K562 (cell line): ENCODE measurements around the gene TNF. TPM values are rescaled to one million over a fixed set of nuclear protein-coding genes. Genes with fewer than 3 reads are reported as not detected.
A peak's percentile ranks its signal among the peaks of the same experiment; 100 is the strongest.

Experiments used
- ATAC-seq: fragments of 200-7000 bp; cut with Tn5 transposase; 3 replicates; pipeline ENCODE4 v1.9.1; 2020; ENCODE audit warnings: moderate library complexity
- BruUV-seq: library from RNA; stranded (reverse); fragments of 400-500 nt; replicated peaks from 2 replicates; lab custom pipeline; 2021; lab: Mats Ljungman, UMichigan
- CTCF ChIA-PET: fragments of 300-600 bp; formaldehyde crosslinking; extraction: SDS; loops from one replicate; lab custom pipeline; 2021; ENCODE audit warnings: low intra/inter-chr PET ratio; lab: Yijun Ruan, JAX
- POLR2A ChIA-PET: fragments of 300-600, 350-650 bp; sonication (Branson Sonifier 250); formaldehyde crosslinking; extraction: SDS; loops from one replicate; lab custom pipeline; 2021; ENCODE audit warnings: antibody characterized with exemption, inconsistent platforms; lab: Yijun Ruan, JAX
- DNase-seq, 4 experiments: peaks; one replicate each; pipeline versions ENCODE4 v3.0.0 to v3.0.0-alpha.2; 2011 to 2018; ENCODE audit warnings: low spot score in 3 of 4, mixed read lengths in 3 of 4; ENCODE audit errors: extremely low read depth in 1 of 4
- FAIRE-seq: peaks from 2 replicates; lab custom pipeline; 2011; peaks lifted over from hg19 to GRCh38; lab: Jason Lieb, UNC
- H2AFZ ChIP-seq: 2 replicates; pipeline ENCODE4 v1.6.0; 2011; ENCODE audit warnings: low read depth, low read length, control low read depth, inconsistent platforms
- H3K27ac ChIP-seq: fragments of 200-600 bp; 3 replicates; pipeline ENCODE4 v1.8.0; 2011; ENCODE audit warnings: low read depth, mild to moderate bottlenecking, control low read depth, inconsistent platforms, low read length, moderate library complexity, mixed read lengths; ENCODE audit errors: extremely low read depth
- H3K27me3 ChIP-seq, 2 experiments: fragments of 300-600 bp in 1 of 2; 2 replicates in 1 of 2; 3 replicates in 1 of 2; pipeline versions ENCODE4 v1.6.0 to v1.8.0; 2011; ENCODE audit warnings: inconsistent platforms in 2 of 2, low read length in 2 of 2, mild to moderate bottlenecking in 1 of 2, mixed read lengths in 1 of 2, moderate library complexity in 1 of 2; ENCODE audit not compliant: control insufficient read depth in 2 of 2, insufficient read depth in 2 of 2
- H3K36me3 ChIP-seq: fragments of 300-600 bp; 3 replicates; pipeline ENCODE4 v1.8.0; 2011; ENCODE audit warnings: mild to moderate bottlenecking, low read length, inconsistent platforms; ENCODE audit not compliant: control insufficient read depth, insufficient read depth
- H3K4me1 ChIP-seq, 2 experiments: fragments of 200-600 bp in 1 of 2; replicated peaks in 1 of 2; 2 replicates in 1 of 2; 3 replicates in 1 of 2; pipeline versions ENCODE4 v1.5.1 to v1.8.0; 2011; ENCODE audit warnings: inconsistent platforms in 2 of 2, low read length in 2 of 2, mild to moderate bottlenecking in 1 of 2, mixed read lengths in 1 of 2, moderate library complexity in 1 of 2; ENCODE audit not compliant: control insufficient read depth in 2 of 2, insufficient read depth in 2 of 2
- H3K4me2 ChIP-seq: 2 replicates; pipeline ENCODE4 v1.6.1; 2011; ENCODE audit warnings: low read length, control low read depth, inconsistent platforms, mixed read lengths; ENCODE audit not compliant: insufficient read depth
- H3K4me3 ChIP-seq: fragments of 200-600 bp; sonication (generic), shearing (Covaris generic); 2 replicates; pipeline ENCODE4 v1.5.1; 2016; ENCODE audit warnings: control low read depth, inconsistent platforms
- H3K79me2 ChIP-seq: fragments of 200-600 bp; 3 replicates; pipeline ENCODE4 v1.8.0; 2011; ENCODE audit warnings: low read length, inconsistent platforms; ENCODE audit not compliant: control insufficient read depth, insufficient read depth
- H3K9ac ChIP-seq, 2 experiments: 2 replicates each; pipeline versions ENCODE4 v1.6.0 to v1.6.1; 2011; ENCODE audit warnings: low read depth in 2 of 2, low read length in 2 of 2, control low read depth in 1 of 2, inconsistent platforms in 1 of 2, mild to moderate bottlenecking in 1 of 2, mixed read lengths in 1 of 2; ENCODE audit not compliant: insufficient read depth in 1 of 2
- H3K9me1 ChIP-seq: one replicate; pipeline ENCODE4 v1.6.0; 2011; ENCODE audit warnings: inconsistent platforms, mild to moderate bottlenecking, low read length, moderate library complexity; ENCODE audit not compliant: control insufficient read depth, insufficient read depth
- H3K9me3 ChIP-seq: replicated peaks from 2 replicates; pipeline ENCODE4 v1.5.1; 2011; ENCODE audit warnings: low read depth, low read length, inconsistent platforms; ENCODE audit not compliant: control insufficient read depth, insufficient read depth
- H4K20me1 ChIP-seq: replicated peaks from 2 replicates; pipeline ENCODE4 v1.6.1; 2011; ENCODE audit warnings: low read length, inconsistent platforms, mixed read lengths; ENCODE audit not compliant: control insufficient read depth, insufficient read depth
- BCL6 ChIP-seq: fragments of 250-450 bp; sonication (Bioruptor Pico); IDR thresholded peaks from 2 replicates; pipeline ENCODE4 v1.4.0; 2020
- GATAD2B ChIP-seq: fragments of 450-650 bp; IDR thresholded peaks from 2 replicates; pipeline ENCODE4 v1.6.1; 2017; ENCODE audit warnings: mild to moderate bottlenecking, borderline replicate concordance
- GTF3C2 ChIP-seq: IDR thresholded peaks from 3 replicates; pipeline ENCODE4 v1.6.1; 2011; ENCODE audit warnings: borderline replicate concordance, mild to moderate bottlenecking, moderate library complexity; ENCODE audit not compliant: insufficient read length; ENCODE audit errors: extremely low read depth
- HCFC1 ChIP-seq: IDR thresholded peaks from 2 replicates; pipeline ENCODE4 v1.6.1; 2012; ENCODE audit warnings: low read depth, low read length, improper control_type of control experiment
- JUN ChIP-seq, 2 experiments: sonication (generic) in 1 of 2; formaldehyde crosslinking in 1 of 2; IDR thresholded peaks; 2 replicates each; pipeline versions ENCODE4 v1.6.1 to v1.8.0; 2012 to 2022; ENCODE audit warnings: borderline replicate concordance in 2 of 2, mild to moderate bottlenecking in 2 of 2, improper control_type of control experiment in 1 of 2, low read depth in 1 of 2, low read length in 1 of 2, missing genetic modification reagents in 1 of 2
- JUNB ChIP-seq: fragments of 450-650 bp; formaldehyde crosslinking; conservative IDR thresholded peaks from 2 replicates; pipeline ENCODE4 v1.4.0; 2020; ENCODE audit warnings: mild to moderate bottlenecking
- LEF1 ChIP-seq: fragments of 450-650 bp; IDR thresholded peaks from 2 replicates; pipeline ENCODE4 v1.6.1; 2016; ENCODE audit warnings: mild to moderate bottlenecking
- MXI1 ChIP-seq: IDR thresholded peaks from 2 replicates; pipeline ENCODE4 v1.6.1; 2011; ENCODE audit warnings: low read depth, mild to moderate bottlenecking, improper control_type of control experiment, low read length
- NCOA6 ChIP-seq: fragments of 450-650 bp; IDR thresholded peaks from 2 replicates; pipeline ENCODE4 v1.6.1; 2017; ENCODE audit warnings: mild to moderate bottlenecking
- PKNOX1 ChIP-seq: fragments of 450-650 bp; IDR thresholded peaks from 2 replicates; pipeline ENCODE4 v1.6.1; 2016
- POLR2G ChIP-seq: fragments of 200-400 bp; formaldehyde crosslinking; IDR thresholded peaks from 2 replicates; pipeline ENCODE4 v1.6.1; 2017; ENCODE audit warnings: low read depth, mild to moderate bottlenecking, antibody characterized with exemption, low read length, moderate library complexity
- RBFOX2 ChIP-seq: fragments of 200-400 bp; formaldehyde crosslinking; IDR thresholded peaks from 2 replicates; pipeline ENCODE4 v1.6.1; 2017; ENCODE audit warnings: low read depth, mild to moderate bottlenecking, low read length, moderate library complexity
- RFX5 ChIP-seq: IDR thresholded peaks from 2 replicates; pipeline ENCODE4 v1.6.1; 2011; ENCODE audit warnings: low read depth, mild to moderate bottlenecking, improper control_type of control experiment, low read length
- ZNF740 ChIP-seq, 3 experiments: fragments of 200-800 bp in 1 of 3; sonication (Bioruptor generic) in 1 of 3; sonication (generic) in 1 of 3; formaldehyde crosslinking in 1 of 3; IDR thresholded peaks; 2 replicates each; pipeline versions ENCODE4 v1.6.1 to v1.8.0; 2016 to 2022; ENCODE audit warnings: mild to moderate bottlenecking in 2 of 3, missing compliant biosample characterization in 2 of 3, missing genetic modification characterization in 2 of 3, missing genetic modification reagents in 1 of 3
- WGBS: fragments of 100-300 bp; shearing (Covaris generic); methylation state at CpG from one replicate; pipeline ENCODE4 v1.1.6; 2016; ENCODE audit warnings: low coverage, mixed read lengths; ENCODE audit not compliant: insufficient coverage; ENCODE audit errors: missing lambda C conversion rate; 5-methylcytosine and 5-hydroxymethylcytosine counted together
- in situ Hi-C: fragments of 300-500 bp; cut with MboI; formaldehyde crosslinking; loops from 4 replicates; pipeline ENCODE4 v1.15.0; 2018; ENCODE audit warnings: inconsistent platforms, mixed read lengths
- intact Hi-C: fragments of 100-400 bp; cut with micrococcal nuclease; formaldehyde crosslinking; loops from 2 replicates; pipeline ENCODE4 v1.14.2; 2022
- polyA plus RNA-seq, 8 experiments: library from polyadenylated mRNA; depleted of rRNA in 4 of 8; stranded (reverse) in 5 of 8; unstranded in 3 of 8; fragments of >200 nt; fragmentation: Nextera tagmentation in 2 of 8; fragmentation: Illumina TruSeq in 1 of 8; extraction: Ambion mirVana in 2 of 8; extraction: Trizol in 1 of 8; gene quantifications; 2 replicates each; pipeline versions ENCODE4 v1.2.1 to v1.2.3, GENCODE V29; 2011 to 2014; ENCODE audit warnings: inconsistent platforms in 1 of 8, missing spikeins in 1 of 8
- total RNA-seq, 7 experiments: library from RNA; depleted of rRNA in 6 of 7; stranded (reverse); fragments of >200 nt in 6 of 7; fragmentation: Illumina TruSeq in 2 of 7; extraction: Trizol in 2 of 7; gene quantifications; 2 replicates each; pipeline versions ENCODE4 v1.2.1 to v1.2.3, GENCODE V29; 2011 to 2021; ENCODE audit warnings: low replicate concordance in 1 of 7

TNF gene
- total and polyA plus RNA-seq, 9 of the 15 experiments (the other 6 are each of a cell fraction or from before 2014, with no cell fraction given) = 0.08 to 0.40 TPM; not detected in 7

GRCh38 chr6:31624070-31624469 is 48.7 kb downstream of the TNF start:
- H4K20me1 ChIP-seq = peaks cover 31% of the 10 kb centered on the region; the same call in 1 of the 2 replicates
- H3K4me2 ChIP-seq = no peak overlapping the region
- in situ Hi-C loops (no loop called here), intact Hi-C loops (no loop called here)
- H3K27ac ChIP-seq = no peak overlapping the region
- H3K27me3 ChIP-seq = no peaks in the 10 kb centered on the region
- H2AFZ ChIP-seq = no peak overlapping the region
- ATAC-seq = no peak
- 92% methylated on average over 10 of the region's 10 CpGs for WGBS
- TF ChIP-seq POLR2G = peak; percentile 41; the same call in 1 of the 2 replicates
- no peak for TF ChIP-seq HCFC1
- TF ChIP-seq GTF3C2 = no peak
- no peak for TF ChIP-seq GATAD2B
- no peak for TF ChIP-seq JUN (IDR thresholded peaks at IDR 0.05; ENCODE audit: borderline replicate concordance, low read depth, low read length)
- TF ChIP-seq JUN (CRISPR knock-in tag; IDR thresholded peaks at IDR 0.05; ENCODE audit: borderline replicate concordance) = no peak
- no peak for TF ChIP-seq BCL6 (CRISPR knock-in tag)
- TF ChIP-seq RFX5 = no peak
- no peak for TF ChIP-seq LEF1
- no peak for TF ChIP-seq ZNF740 (CRISPR knock-in tag; IDR thresholded peaks at IDR 0.05)
- TF ChIP-seq ZNF740 (tag; IDR thresholded peaks at IDR 0.05) = no peak
- no peak for TF ChIP-seq JUNB
- TF ChIP-seq PKNOX1 = no peak
- no peak for TF ChIP-seq NCOA6
- no peak for TF ChIP-seq MXI1
- peak; percentile 31; the same call in 1 of the 2 replicates for TF ChIP-seq RBFOX2
- no peak overlapping the region for H3K4me3 ChIP-seq
- no peaks in the 10 kb centered on the region for H3K9me3 ChIP-seq
- POLR2A ChIA-PET = interaction anchor here (1.8 to 12.4 kb wide), 3 partner anchors 12 to 28 kb away, joined by 9 to 274 read pairs (median 41); partner anchors contain the start of gene BAG6
- peaks cover 73% of the 10 kb centered on the region for H3K79me2 ChIP-seq
- H3K4me1 ChIP-seq = peaks cover 13 to 21% of the 10 kb centered on the region in 2 experiments
- H3K9me1 ChIP-seq = peaks cover 12% of the 10 kb centered on the region
- no peak for DNase-seq
- CTCF ChIA-PET = no interaction called here
- H3K36me3 ChIP-seq = peaks cover 82% of the 10 kb centered on the region
- no TSS peak for BruUV-seq
- no peak for FAIRE-seq
- H3K9ac ChIP-seq = peak overlapping the region in 1 of 2 experiments; percentile 54; a peak in 1 of 4 replicates
